DND-41 (cell line): Measurements from ENCODE around the gene SLC39A9.

Experiments used
- ATAC-seq: fragments of 200-7000 bp; cut with Tn5 transposase; 3 replicates; pipeline ENCODE4 v1.9.1; 2021; ENCODE audit warnings: low read depth; ENCODE audit not compliant: insufficient read depth
- DNase-seq: peaks from one replicate; pipeline ENCODE4 v3.0.0-alpha.2; 2020
- H2AFZ ChIP-seq: 2 replicates; pipeline ENCODE4 v1.6.0; 2012; ENCODE audit warnings: low read depth, low read length
- H3K27ac ChIP-seq: 2 replicates; pipeline ENCODE4 v1.5.1; 2012; ENCODE audit warnings: low read length, inconsistent platforms
- H3K27me3 ChIP-seq: fragments of 200-600 bp; sonication (generic); 2 replicates; pipeline ENCODE4 v1.6.0; 2012; ENCODE audit warnings: low read length, mild to moderate bottlenecking, inconsistent platforms; ENCODE audit not compliant: insufficient read depth, poor library complexity
- H3K36me3 ChIP-seq: 2 replicates; pipeline ENCODE4 v1.5.1; 2012; ENCODE audit warnings: low read length, inconsistent platforms; ENCODE audit not compliant: insufficient read depth
- H3K4me1 ChIP-seq: 2 replicates; pipeline ENCODE4 v1.5.1; 2012; ENCODE audit warnings: mild to moderate bottlenecking, low read length; ENCODE audit not compliant: insufficient read depth
- H3K4me2 ChIP-seq: 2 replicates; pipeline ENCODE4 v1.6.0; 2012; ENCODE audit warnings: mild to moderate bottlenecking, moderate library complexity, low read length, inconsistent platforms; ENCODE audit not compliant: insufficient read depth
- H3K4me3 ChIP-seq, 2 experiments: fragments of 200-600 bp in 1 of 2; shearing (Covaris generic) in 1 of 2; 2 replicates each; pipeline ENCODE4 v1.5.1; 2012 to 2016; ENCODE audit warnings: inconsistent platforms in 2 of 2, low read length in 2 of 2, mild to moderate bottlenecking in 2 of 2, low read depth in 1 of 2, moderate library complexity in 1 of 2
- H3K79me2 ChIP-seq: 2 replicates; pipeline ENCODE4 v1.6.0; 2012; ENCODE audit warnings: low read length, inconsistent platforms; ENCODE audit not compliant: insufficient read depth
- H3K9ac ChIP-seq: 2 replicates; pipeline ENCODE4 v1.6.0; 2012; ENCODE audit warnings: low read depth, mild to moderate bottlenecking, inconsistent platforms, low read length, moderate library complexity
- H3K9me3 ChIP-seq: 2 replicates; pipeline ENCODE4 v1.5.1; 2012; ENCODE audit warnings: low read length, moderate library complexity, mild to moderate bottlenecking, inconsistent platforms; ENCODE audit not compliant: insufficient read depth, severe bottlenecking
- H4K20me1 ChIP-seq: 2 replicates; pipeline ENCODE4 v1.6.0; 2012; ENCODE audit warnings: low read length; ENCODE audit not compliant: insufficient read depth
- CTCF ChIP-seq: IDR thresholded peaks from 2 replicates; pipeline ENCODE4 v1.5.1; 2012; ENCODE audit warnings: borderline replicate concordance, low read length, moderate library complexity, mild to moderate bottlenecking; ENCODE audit not compliant: poor library complexity, severe bottlenecking; ENCODE audit errors: extremely low read depth
- EZH2 ChIP-seq: IDR thresholded peaks from 3 replicates; pipeline ENCODE4 v1.6.1; 2012; ENCODE audit warnings: borderline replicate concordance, low read depth, mild to moderate bottlenecking, moderate library complexity, low read length, inconsistent platforms; ENCODE audit not compliant: severe bottlenecking

SLC39A9 gene

GRCh38 chr14:69464829-69465228 lies 66.3 kb downstream of the SLC39A9 start:
- Histone ChIP-seq H3K4me1 (no peaks in the 10 kb centered on the region), H3K4me3 (no peak overlapping the region), H3K9me3 (no peaks in the 10 kb centered on the region), H3K27me3 (no peaks in the 10 kb centered on the region), H2AFZ (no peak overlapping the region), H3K9ac (no peak overlapping the region), H4K20me1 (no peaks in the 10 kb centered on the region), H3K4me2 (no peak overlapping the region), H3K36me3 (peaks cover 23% of the 10 kb centered on the region; the same call in 1 of the 2 replicates), H3K27ac (no peak overlapping the region), H3K79me2 (no peaks in the 10 kb centered on the region)
- no peak for TF ChIP-seq CTCF
- TF ChIP-seq EZH2: no peak
- DNase-seq (no peak), ATAC-seq (no peak)

GRCh38 chr14:69468949-69469348 lies 70.5 kb downstream of the SLC39A9 start:
- H3K36me3 ChIP-seq: no peaks in the 10 kb centered on the region
- H3K9ac ChIP-seq: no peak overlapping the region
- ATAC-seq (no peak), DNase-seq (no peak)
- no peak for TF ChIP-seq EZH2
- TF ChIP-seq CTCF: no peak
- H3K27ac ChIP-seq: no peak overlapping the region
- H2AFZ ChIP-seq: no peak overlapping the region
- H3K4me3 ChIP-seq: no peak overlapping the region
- no peaks in the 10 kb centered on the region for H4K20me1 ChIP-seq
- H3K27me3 ChIP-seq: no peaks in the 10 kb centered on the region
- no peaks in the 10 kb centered on the region for H3K4me1 ChIP-seq
- H3K4me2 ChIP-seq: no peak overlapping the region
- H3K9me3 ChIP-seq: no peaks in the 10 kb centered on the region
- no peaks in the 10 kb centered on the region for H3K79me2 ChIP-seq

GRCh38 chr14:69471436-69471835 lies 72.9 kb downstream of the SLC39A9 start:
- ATAC-seq: no peak
- no peaks in the 10 kb centered on the region for H4K20me1 ChIP-seq
- no peak for DNase-seq
- H3K9me3 ChIP-seq: no peaks in the 10 kb centered on the region
- no peaks in the 10 kb centered on the region for H3K27me3 ChIP-seq
- no peak overlapping the region for H3K4me3 ChIP-seq
- no peak overlapping the region for H3K27ac ChIP-seq
- no peak overlapping the region for H3K4me2 ChIP-seq
- no peak overlapping the region for H3K9ac ChIP-seq
- no peaks in the 10 kb centered on the region for H3K36me3 ChIP-seq
- no peak overlapping the region for H2AFZ ChIP-seq
- no peaks in the 10 kb centered on the region for H3K79me2 ChIP-seq
- no peak for TF ChIP-seq EZH2
- no peak for TF ChIP-seq CTCF
- H3K4me1 ChIP-seq: no peaks in the 10 kb centered on the region

GRCh38 chr14:69471916-69472315 lies 73.4 kb downstream of the SLC39A9 start:
- Histone ChIP-seq H3K4me3 (no peak overlapping the region), H3K27me3 (no peaks in the 10 kb centered on the region), H3K36me3 (no peaks in the 10 kb centered on the region), H3K9ac (no peak overlapping the region), H3K9me3 (no peaks in the 10 kb centered on the region), H3K4me1 (no peaks in the 10 kb centered on the region), H3K79me2 (no peaks in the 10 kb centered on the region), H3K4me2 (no peak overlapping the region), H2AFZ (no peak overlapping the region), H3K27ac (no peak overlapping the region), H4K20me1 (no peaks in the 10 kb centered on the region)
- DNase-seq (no peak), ATAC-seq (no peak)
- TF ChIP-seq CTCF: no peak
- TF ChIP-seq EZH2: no peak
